PFSK-1 (cell line): ENCODE measurements around the gene BCL3.
A peak's percentile ranks its signal among the peaks of the same experiment; 100 is the strongest.

Source experiments
- FOXP2 ChIP-seq: optimal IDR thresholded peaks from 2 replicates; pipeline ENCODE3; 2011; ENCODE audit warnings: borderline replicate concordance, control low read depth, inconsistent platforms; ENCODE audit not compliant: insufficient read depth; ENCODE audit errors: extremely low read length, extremely low read depth
- POLR2AphosphoS5 ChIP-seq: IDR thresholded peaks from 2 replicates; pipeline ENCODE4 v1.6.1; 2012; ENCODE audit warnings: low read depth, mild to moderate bottlenecking, control low read depth, low read length, moderate library complexity
- REST ChIP-seq, 2 experiments: IDR thresholded peaks; 2 replicates each; pipeline versions ENCODE4 v1.6.1 to v1.8.0; 2011 to 2012; ENCODE audit warnings: low read depth in 2 of 2, low read length in 2 of 2, control low read depth in 1 of 2, inconsistent platforms in 1 of 2, mild to moderate bottlenecking in 1 of 2, moderate library complexity in 1 of 2; ENCODE audit not compliant: insufficient read depth in 1 of 2
- SIN3A ChIP-seq: IDR thresholded peaks from 2 replicates; pipeline ENCODE4 v1.6.1; 2012; ENCODE audit warnings: mild to moderate bottlenecking, low read length, moderate library complexity, borderline replicate concordance; ENCODE audit not compliant: insufficient read depth
- TAF1 ChIP-seq: IDR thresholded peaks from 2 replicates; pipeline ENCODE4 v1.6.1; 2012; ENCODE audit warnings: low read length, control low read depth, borderline replicate concordance; ENCODE audit not compliant: insufficient read depth

Gene BCL3

DNA sequence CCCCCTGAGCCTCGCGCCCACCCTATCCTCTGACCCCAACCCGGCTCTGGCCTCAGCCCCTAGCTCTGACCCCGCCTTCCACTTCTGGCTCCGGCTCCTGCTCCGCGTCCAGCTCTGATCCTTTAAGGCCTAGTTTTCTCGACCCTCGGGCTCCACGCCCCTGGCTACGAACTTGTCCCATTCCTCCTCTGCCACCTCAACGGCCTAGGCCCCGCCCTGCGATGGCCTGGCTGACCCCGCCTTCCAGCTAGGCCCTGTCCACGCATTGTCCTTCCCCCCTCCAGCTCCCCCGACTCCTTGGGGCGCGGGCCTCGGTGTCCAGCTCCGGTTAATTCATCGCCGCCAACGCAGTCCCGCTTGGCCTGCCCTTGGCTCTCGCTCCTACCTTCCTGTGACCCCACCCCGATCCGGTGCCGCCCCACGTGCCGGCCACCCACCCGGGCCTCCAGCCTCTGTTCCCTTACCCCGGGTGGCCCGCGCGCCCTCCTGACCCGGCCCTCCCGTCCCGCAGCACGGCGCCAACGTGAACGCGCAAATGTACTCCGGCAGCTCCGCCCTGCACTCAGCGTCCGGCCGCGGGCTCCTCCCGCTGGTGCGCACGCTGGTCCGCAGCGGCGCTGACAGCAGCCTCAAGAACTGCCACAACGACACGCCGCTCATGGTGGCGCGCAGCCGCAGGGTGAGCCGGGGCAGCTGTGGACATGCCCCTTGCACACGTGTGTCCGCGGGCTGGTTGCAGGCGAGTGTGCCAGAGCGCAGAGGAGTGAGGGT lies 9.4 kb downstream of the BCL3 start:
- TF ChIP-seq SIN3A (peak; percentile 14; the same call in 1 of the 2 replicates), REST (IDR thresholded peaks at IDR 0.05; ENCODE audit: insufficient read depth in 1 of 2, low read depth in 2 of 2, low read length in 2 of 2) (0 out of 4 replicates have a peak, but pooled peaks of 1 of the 2 experiments have one; percentile 25), FOXP2 (peak; percentile 70), POLR2AphosphoS5 (no peak; the same call in 1 of the 2 replicates), TAF1 (no peak)

- TF ChIP-seq REST (IDR thresholded peaks at IDR 0.05; ENCODE audit: insufficient read depth in 1 of 2, low read depth in 2 of 2, low read length in 2 of 2) (no peak), FOXP2 (no peak), TAF1 (no peak), POLR2AphosphoS5 (no peak), SIN3A (no peak)
Observed at GRCh38 chr19:44758596-44758995, 10.1 kb downstream of the BCL3 start.

DNA sequence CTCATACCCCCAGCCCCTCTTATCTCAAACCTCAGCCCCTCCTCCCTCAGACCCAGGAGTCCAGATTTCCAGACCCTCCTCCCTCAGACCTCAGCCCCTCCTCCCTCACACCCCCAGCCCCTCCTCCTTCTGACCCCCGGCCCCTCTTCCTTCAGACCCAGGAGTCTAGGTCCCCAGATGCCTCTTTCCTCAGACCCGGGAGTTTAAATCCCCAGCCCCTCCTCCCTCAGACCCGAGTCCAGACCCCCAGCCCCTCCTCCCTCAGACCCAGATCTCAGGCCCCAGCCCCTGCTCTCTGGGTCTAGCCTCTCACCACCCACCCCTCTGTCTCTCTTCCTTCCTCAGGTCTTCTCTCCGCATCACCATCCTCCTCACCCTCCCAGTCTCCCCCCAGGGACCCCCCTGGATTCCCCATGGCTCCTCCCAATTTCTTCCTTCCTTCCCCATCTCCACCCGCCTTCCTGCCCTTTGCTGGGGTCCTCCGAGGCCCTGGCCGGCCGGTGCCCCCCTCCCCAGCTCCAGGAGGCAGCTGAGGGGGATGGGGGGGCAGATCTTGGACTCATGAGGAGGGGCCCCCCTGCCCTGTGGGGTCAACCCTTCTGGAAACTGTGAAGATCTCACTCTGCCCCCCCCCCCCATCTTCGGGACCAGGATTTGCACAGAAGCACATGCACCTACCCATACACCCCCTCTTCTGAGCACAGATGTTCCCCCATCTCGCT lies 10.7 kb downstream of the BCL3 start:
- TF ChIP-seq TAF1, result no peak

DNA sequence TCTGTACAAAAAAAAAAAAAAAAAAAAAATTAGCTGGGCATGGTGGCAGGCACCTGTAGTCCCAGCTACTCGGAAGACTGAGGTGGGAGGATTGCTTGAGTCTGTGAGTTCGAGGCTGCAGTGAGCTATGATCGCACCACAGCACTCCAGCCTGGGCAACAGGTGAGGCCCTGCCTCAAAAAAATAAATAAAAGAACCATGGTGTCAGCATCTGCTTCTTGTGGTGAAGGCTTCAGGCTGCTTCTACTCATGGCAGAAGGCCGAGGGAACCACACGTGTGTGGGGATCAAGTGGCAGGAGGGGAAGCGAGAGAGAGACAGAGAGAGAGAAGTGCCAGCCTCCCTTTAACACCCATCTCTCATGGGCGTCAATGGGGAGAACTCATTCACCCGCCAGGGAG lies 13.5 kb downstream of the BCL3 start:
- TF ChIP-seq TAF1 (no peak), SIN3A (no peak)

DNA sequence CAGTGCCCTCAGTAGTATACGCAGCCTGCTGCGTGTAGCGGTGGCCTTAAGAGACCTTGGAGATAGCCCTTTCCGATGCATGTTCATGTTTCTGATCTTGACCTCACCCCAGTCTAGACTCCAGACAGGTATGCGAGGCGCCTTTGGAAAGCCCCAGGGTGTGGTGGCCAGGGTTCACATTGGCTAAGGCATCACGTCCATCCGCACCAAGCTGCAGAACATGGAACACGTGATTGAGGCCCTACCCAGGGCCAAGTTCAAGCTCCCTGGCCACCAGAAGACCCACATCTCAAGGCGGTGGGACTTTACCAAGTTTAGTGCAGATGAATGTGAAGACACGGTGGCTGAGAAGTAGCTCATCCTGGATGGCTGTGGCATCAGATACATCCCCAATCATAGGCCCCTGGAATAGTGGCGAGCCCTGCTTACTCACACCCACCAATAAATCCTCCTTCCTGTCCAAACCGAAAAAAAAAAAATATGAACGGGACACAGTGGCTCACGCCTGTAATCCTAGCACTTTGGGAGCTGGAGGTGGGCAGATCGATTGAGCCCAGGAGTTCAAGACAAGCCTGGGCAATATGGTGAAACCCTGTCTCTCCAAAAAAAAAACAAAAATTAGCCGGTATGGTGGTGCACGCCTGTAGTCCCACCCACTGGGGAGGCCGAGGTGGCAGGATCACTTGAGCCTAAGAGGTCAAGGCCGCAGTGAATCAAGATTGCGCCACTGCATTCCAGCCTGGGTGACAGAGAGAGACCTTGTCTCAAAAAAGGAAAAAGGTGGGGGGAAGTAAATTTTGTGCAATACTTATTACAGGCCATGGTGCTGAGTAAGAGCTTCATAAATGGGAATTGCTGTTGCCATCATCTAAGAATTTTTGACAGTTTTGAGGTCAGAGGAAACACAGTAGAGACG lies 16.8 kb downstream of the BCL3 start:
- TF ChIP-seq SIN3A (no peak), POLR2AphosphoS5 (no peak), TAF1 (no peak), FOXP2 (no peak), REST (IDR thresholded peaks at IDR 0.05; ENCODE audit: insufficient read depth in 1 of 2, low read depth in 2 of 2, low read length in 2 of 2) (no peak)
